Parathyroid adenoma (tissue), 2 donors: ENCODE results near the gene EIF3A.

ENCODE experiments used
- H2AFZ ChIP-seq: fragments of 300-600 bp; sonication (generic); one replicate; pipeline ENCODE4 v1.7.0; 2017; ENCODE audit warnings: antibody characterized with exemption, mild to moderate bottlenecking
- H3K27ac ChIP-seq: fragments of 300-600 bp; sonication (generic); one replicate; pipeline ENCODE4 v1.7.0; 2017
- H3K27me3 ChIP-seq: fragments of 300-600 bp; sonication (generic); one replicate; pipeline ENCODE4 v1.7.0; 2017; ENCODE audit warnings: low read length; ENCODE audit not compliant: control insufficient read depth, insufficient read depth
- H3K36me3 ChIP-seq: fragments of 300-600 bp; sonication (generic); one replicate; pipeline ENCODE4 v1.7.0; 2017; ENCODE audit warnings: low read length; ENCODE audit not compliant: control insufficient read depth, insufficient read depth
- H3K4me1 ChIP-seq: fragments of 300-600 bp; sonication (generic); one replicate; pipeline ENCODE4 v1.7.0; 2017; ENCODE audit warnings: control low read depth
- H3K4me2 ChIP-seq: fragments of 300-600 bp; sonication (generic); one replicate; pipeline ENCODE4 v1.7.0; 2017; ENCODE audit warnings: low read length
- H3K4me3 ChIP-seq: fragments of 300-600 bp; sonication (generic); one replicate; pipeline ENCODE4 v1.7.0; 2017; ENCODE audit warnings: low read depth, low read length
- H3K79me2 ChIP-seq: fragments of 300-600 bp; sonication (generic); one replicate; pipeline ENCODE4 v1.7.0; 2017; ENCODE audit warnings: control low read depth
- H3K9ac ChIP-seq: fragments of 300-600 bp; sonication (generic); one replicate; pipeline ENCODE4 v1.7.0; 2017; ENCODE audit warnings: mild to moderate bottlenecking
- H3K9me3 ChIP-seq: fragments of 300-600 bp; sonication (generic); one replicate; pipeline ENCODE4 v1.7.0; 2017; ENCODE audit warnings: low read length; ENCODE audit not compliant: control insufficient read depth
- TF ChIP-seq, protein P1 (sequence below): fragments of 300-600 bp; sonication (generic); IDR thresholded peaks from one replicate; pipeline ENCODE4 v1.7.0; 2017; ENCODE audit warnings: antibody characterized with exemption, mild to moderate bottlenecking
- donor health status: primary hyperparathyroidism.

The EIF3A gene

GRCh38 chr10:118985576-118985975, 95.0 kb downstream of the EIF3A start:
- H3K79me2 ChIP-seq = no peaks in the 10 kb centered on the region
- H3K36me3 ChIP-seq = no peaks in the 10 kb centered on the region
- H3K27ac ChIP-seq = no peak overlapping the region
- no peak overlapping the region for H2AFZ ChIP-seq
- no peak overlapping the region for H3K4me3 ChIP-seq
- H3K27me3 ChIP-seq = no peaks in the 10 kb centered on the region
- no peak overlapping the region for H3K4me2 ChIP-seq
- no peaks in the 10 kb centered on the region for H3K4me1 ChIP-seq
- no peaks in the 10 kb centered on the region for H3K9me3 ChIP-seq
- H3K9ac ChIP-seq = no peak overlapping the region
- TF ChIP-seq, protein P1, sequence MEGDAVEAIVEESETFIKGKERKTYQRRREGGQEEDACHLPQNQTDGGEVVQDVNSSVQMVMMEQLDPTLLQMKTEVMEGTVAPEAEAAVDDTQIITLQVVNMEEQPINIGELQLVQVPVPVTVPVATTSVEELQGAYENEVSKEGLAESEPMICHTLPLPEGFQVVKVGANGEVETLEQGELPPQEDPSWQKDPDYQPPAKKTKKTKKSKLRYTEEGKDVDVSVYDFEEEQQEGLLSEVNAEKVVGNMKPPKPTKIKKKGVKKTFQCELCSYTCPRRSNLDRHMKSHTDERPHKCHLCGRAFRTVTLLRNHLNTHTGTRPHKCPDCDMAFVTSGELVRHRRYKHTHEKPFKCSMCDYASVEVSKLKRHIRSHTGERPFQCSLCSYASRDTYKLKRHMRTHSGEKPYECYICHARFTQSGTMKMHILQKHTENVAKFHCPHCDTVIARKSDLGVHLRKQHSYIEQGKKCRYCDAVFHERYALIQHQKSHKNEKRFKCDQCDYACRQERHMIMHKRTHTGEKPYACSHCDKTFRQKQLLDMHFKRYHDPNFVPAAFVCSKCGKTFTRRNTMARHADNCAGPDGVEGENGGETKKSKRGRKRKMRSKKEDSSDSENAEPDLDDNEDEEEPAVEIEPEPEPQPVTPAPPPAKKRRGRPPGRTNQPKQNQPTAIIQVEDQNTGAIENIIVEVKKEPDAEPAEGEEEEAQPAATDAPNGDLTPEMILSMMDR = no peak
